Fibroblast of lung (primary cell): ENCODE results near the gene INSC.

ENCODE experiments used
- CTCF ChIP-seq, 2 donors: IDR thresholded peaks in 1 of 2; conservative IDR thresholded peaks in 1 of 2; 1 replicate in 1 of 2; 2 replicates in 1 of 2; pipeline ENCODE4 v1.5.1; 2011 to 2012; ENCODE audit warnings: low read length in 2 of 2, control low read depth in 1 of 2, inconsistent platforms in 1 of 2, low read depth in 1 of 2, mild to moderate bottlenecking in 1 of 2
- EZH2 ChIP-seq: IDR thresholded peaks from 2 replicates; pipeline ENCODE4 v1.5.1; 2012; ENCODE audit warnings: low read length, control low read depth, mild to moderate bottlenecking; ENCODE audit errors: missing control alignments

GRCh38 chr11:15199693-15200092, 85.0 kb downstream of the INSC start:
- TF ChIP-seq CTCF (conservative IDR thresholded peaks at IDR 0.05 in 1 of 2, IDR thresholded peaks at IDR 0.05 in 1 of 2; ENCODE audit: low read depth in 1 of 2, low read length in 2 of 2) (no peak), EZH2 (no peak)
